Measurements from ENCODE around the gene TENM4. TPM values are rescaled to one million over a fixed set of nuclear protein-coding genes. Genes with fewer than 3 reads are reported as not detected.
"Not testable (repeated sequence)": the region's sequence is repeated elsewhere in the genome, so short reads cannot be mapped to it uniquely, and the experiment has no call there.

The TENM4 gene
- total RNA-seq, 1 donor from 2014 or later: 112 TPM

DNA sequence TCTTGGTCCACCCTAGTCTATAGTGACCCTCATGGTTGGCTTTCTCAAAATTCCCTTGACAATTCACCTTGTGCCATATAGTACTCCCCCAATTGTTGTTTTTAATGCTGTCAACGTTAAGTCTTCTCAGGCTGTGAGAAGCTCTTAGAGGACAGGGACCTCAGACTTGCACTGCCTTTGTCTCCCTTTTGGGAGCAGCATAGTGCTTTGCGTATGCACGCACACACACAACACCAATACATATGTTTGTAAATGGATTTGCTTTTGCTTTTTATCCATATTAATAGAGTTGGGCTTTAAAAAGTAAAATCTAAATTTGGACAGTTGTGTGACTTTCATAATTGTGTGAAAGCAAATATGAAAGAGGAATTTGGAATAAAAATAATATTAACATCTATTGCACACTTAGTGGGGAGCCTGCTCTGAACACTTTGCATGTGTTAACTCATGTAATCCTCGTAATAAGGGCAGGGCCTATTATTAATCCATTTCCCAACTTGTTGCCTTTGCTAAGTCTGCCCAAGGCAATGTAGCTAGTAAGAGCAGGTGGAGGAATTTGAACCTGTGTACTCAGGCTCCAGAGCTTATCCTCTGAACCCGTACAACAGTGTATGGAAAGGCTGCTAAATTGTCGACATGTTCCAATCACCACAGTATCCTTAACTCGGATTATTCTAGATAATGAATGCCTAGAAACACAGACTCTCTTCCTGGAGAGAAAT lies 608.4 kb downstream of the TENM4 start:
- DNase-seq: no peak

DNA sequence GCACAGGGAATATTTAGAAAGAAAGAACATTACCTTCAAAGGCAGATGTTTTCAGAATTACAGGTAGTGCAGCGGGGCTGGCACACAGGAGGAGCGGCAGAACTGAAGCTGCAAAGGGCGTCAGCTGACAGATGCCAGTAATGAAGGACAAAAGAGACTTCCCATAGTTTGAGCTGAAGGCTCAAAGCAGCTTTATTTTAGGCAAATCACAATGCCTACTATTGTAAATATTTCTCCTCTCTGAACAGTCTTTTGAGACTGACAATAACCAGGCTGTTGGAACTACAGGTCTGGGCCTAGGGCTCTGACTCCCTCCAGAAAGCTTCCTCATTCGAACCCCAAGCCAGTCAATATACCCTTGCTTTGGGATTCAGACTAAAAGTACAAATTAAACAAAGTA lies 609.3 kb downstream of the TENM4 start:
- no peak for DNase-seq

DNA sequence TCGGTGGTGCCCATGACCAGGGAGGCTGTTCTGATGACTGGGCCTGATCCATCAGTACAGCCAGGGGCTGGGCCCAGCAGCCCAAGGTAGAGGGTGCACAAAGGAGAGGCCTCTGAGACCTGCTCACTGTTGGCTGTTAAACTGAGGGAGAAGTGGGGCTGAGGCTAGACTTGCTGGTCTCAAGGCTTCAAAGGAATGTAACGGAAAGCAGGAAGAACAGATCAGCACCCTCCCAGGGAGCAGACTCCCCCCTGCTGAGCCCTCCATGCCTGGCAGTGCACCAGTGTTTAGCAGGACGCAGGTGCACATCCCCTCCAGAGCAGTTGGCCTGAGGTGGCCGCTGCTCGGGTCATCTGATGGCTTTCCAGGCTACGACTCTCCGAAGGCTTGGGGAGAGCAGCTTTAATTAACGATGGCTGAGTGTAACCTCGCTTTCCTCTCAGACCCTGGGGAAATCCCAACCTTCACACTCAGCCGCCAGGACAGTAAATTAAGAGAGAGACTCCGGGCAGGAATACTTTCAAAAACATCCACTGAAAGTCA lies 610.5 kb downstream of the TENM4 start:
- DNase-seq: no peak

DNA sequence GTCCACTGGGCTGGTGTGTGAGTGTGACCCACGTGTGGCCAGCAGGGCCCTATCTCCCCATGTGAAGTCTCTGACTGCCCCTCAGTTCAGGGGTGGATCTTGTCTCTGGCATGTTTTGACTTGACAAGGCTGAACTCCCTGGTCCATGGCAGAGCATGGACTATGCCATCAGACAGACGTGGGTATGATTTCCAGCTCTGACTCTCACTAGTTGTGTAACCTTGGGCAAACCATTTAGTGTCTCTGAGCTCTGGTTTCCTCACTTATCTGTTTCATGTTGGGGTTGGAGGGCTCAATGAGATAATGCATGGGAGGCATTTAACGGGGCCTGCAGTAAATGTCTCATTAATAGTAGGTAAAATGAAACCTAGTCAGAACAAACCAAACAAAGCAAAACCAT lies 611.7 kb downstream of the TENM4 start:
- no peak for DNase-seq

DNA sequence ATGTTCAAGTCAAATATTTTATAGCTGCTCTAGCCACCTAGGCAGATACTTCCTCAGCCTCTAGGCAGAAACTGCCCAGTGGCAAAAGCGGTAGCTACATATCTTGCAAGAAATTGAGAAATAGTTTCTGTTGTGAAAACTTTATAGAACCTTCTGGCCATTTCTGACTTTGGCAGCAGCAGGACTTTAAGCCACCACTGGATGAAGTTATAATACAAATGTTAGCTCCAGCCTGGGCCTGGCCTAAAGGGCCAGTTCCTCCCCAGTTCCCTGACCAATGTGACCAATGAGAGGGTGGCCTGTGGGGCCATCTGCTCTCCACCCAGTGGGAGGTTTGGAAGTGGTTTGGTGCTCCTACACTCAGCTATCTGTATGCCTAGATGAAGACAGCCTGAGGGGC lies 612.2 kb downstream of the TENM4 start:
- DNase-seq: no peak

DNA sequence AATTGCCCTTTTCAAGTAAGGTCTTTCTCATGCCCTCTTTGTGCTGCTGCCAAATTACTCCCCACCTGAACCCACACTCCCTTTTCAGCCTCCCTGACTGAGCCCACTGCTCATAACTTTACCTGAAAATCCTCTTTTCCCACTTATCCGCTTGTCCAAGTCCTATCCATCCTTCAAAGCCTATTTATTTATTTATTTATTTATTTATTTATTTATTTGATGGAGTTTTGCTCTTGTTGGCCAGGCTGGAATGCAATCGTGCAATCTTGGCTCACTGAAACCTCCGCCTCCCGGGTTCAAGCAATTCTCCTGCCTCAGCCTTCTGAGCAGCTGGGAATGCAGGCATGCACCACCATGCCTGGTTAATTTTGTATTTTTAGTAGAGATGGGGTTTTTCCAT lies 613.5 kb downstream of the TENM4 start:
- not testable (repeated sequence) for DNase-seq

DNA sequence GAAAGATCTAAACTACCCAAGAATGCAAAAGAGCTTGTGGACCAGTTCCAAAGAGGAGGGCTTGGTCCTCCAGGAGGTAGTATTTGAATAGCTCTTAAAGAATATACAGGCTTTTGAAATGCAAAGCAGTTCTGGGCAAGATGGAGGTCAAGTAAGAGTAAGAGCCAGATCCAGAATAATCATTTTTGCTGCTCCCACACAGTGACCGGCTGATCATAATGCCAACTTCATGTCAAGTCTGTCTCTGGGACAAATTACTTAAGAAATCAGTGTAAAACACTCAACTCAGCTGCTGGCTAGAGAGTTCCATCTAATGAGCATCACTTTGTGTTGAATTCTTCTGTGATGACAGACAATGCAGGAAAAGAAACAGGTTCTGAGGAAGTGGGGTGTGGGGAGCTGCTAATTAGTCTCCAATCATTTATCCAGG lies 615.2 kb downstream of the TENM4 start:
- no peak for DNase-seq

DNA sequence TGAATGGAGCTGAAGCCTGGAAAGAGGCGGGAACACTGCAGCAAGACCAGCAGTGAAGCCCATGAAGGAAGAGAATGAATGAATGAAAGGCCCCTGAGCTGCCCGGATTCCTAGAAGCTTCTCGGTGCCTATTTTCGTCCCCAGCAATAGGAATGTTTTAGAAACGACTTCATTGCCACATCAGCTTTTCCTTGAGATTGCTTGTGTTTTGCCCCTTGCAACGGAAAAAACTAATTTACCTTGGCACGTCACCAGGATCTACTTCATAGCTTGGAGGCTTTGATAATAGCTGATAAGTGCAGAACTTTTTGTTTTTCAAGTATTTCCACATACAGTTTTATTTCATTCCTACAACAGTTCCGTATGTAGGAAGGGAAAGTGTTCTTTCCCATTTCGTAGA lies 617.2 kb downstream of the TENM4 start:
- no peak for DNase-seq

DNA sequence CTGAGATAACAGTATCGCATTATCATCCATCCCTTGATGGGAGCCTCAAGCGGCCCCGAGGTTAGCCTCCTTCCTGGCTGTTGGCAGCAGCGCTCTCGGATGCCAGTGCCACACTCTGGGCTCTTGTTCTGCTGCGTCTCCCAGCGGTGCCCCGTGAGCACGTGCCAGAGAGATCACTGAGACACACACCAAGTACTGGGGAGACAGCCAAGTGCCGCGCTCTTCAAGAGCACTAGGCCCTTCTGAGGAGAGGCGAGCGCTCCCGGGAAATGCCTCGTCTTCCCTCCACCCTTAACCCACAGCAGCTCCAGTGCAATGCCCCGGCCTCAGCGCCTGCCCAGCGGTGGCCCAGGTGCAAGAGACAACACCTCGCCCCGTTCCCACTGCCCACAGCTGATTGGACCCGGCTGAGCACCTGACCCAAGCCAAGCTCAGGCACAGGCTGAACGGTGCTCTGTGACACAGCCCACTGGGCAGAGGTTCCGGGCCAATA lies 617.9 kb downstream of the TENM4 start:
- no peak for DNase-seq

DNA sequence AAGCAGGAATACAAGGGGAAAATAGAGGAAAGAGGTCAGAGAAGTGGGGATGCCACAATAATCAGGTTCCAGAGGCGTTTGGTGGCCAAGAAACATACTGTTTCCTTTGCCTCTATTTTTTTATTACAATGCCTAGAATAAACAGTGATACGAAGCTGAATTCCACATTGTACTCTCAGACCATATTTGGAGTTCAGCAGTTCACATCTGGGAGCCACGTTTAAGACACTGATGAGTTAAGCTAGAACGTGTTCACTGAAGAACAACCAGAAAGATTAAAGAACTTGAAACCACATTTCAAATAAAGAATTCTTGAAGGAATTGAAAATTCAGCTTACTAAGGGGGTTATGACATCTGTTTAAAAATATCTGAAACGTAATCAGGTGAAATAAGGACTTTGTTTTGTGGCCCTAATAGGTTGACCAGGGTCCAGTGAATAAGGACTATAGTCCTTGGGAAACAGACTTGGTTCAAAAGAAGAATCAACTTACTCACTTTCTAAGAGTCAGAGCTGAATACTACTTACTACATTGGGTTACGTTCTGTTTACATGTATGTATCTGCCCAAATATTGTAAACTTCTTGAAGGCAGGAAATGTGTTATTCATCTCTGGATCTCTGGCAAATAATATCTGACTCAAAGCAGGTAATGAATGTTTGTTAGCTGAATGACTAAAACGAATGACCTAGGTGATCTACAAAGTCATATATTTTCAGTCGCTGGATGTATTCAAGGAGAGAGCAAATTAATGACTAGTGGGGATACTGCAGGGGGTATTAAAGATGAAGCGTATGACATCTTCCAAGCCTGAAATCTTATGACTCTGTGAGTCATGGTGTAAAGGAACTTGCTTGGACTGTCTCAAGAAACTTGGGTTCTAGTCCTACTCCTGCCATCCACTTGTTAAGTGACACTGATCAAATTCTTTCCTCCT lies 619.2 kb downstream of the TENM4 start:
- no peak for DNase-seq

DNA sequence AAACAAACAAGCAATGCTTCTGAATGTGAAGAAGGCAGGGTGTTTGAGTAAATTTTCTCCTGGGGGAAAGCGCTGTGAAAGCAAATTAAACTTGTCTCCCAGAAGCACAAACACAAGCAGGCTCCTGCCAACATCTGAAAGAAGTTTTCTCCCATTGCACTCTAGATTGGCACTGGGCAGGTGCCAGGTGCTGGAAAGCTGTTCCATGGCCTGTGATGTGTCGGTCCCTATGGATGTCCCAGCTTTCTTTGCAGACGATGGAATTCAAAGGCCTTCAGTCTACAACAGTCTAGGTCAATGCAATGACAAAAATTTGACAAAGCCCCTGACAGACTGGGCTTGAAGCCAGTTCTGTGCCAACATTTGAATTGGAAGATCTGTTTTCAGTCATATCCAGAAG lies 620.1 kb downstream of the TENM4 start:
- DNase-seq: no peak

DNA sequence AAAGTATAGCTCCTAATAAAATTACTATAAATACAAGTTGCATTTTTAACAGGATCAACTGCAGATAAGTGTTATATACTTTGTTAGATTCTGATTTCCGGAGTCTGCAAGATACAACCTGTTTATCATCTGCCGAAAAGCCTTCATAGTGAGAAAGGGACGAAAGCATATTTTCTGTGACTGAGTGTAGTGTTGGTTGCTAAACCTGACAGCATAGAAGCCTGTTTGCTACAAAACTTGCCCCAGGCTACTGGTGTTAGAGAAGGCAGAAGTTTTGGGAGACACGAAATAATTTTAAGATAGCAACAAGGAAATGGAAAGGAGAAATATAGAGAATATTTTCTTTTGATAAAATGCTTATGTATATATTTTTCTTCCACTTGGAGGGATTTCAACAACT lies 622.6 kb downstream of the TENM4 start:
- DNase-seq: no peak

DNA sequence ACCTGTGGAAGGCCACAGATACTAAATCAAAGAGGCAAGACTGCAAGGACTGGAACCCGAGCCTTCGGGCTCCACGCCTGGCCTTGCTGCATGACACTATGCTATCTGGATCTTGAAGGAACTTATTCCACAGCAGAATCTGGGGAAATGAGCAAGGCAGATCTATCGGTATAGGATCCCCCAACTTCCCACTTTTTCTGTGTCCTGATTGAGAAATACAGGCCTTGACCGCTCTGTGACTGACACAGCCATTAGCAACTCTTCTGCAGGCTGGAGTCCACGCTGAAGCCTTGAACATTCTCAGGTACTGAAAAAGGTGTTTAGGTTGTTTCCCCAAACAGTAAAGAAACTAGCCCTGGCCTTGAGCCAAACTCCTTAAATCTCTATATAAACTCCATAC lies 625.0 kb downstream of the TENM4 start:
- no peak for DNase-seq

DNA sequence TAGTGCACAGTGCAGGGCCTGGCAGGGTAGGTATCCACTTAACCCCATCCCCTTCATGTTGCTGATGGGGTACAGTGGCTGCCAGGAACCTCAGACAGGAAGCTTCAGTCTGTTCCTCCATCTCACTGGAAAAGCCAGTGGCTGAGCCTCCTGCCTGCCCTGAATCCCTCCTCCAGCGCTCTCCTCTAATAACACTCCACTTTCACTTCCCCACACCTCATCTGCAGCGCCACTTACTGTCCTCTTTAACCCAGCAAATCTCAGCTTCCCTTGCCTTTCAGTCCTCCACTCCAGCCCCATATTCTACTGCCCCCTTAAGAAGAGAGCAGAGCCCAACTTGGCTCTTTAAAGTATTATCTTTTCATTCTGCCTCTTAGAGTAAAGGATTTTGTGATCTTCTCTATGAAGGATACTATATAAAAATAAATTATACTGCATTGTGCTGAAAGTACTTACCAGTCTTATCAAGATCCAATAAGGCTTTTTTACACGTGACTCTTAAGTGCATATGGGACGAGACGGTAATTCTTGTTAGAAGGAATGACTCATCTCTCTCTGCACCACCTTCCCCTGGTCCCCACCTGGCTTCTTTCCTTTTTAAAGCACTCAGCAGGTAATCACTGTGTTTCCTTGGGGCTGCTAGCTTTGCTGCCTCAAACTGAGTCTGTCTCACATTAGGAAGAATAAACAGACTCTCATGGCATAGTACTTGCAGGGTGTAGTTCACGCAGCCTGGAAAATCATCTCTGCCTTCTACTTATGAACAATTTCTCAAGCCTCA lies 628.1 kb downstream of the TENM4 start:
- DNase-seq: no peak

DNA sequence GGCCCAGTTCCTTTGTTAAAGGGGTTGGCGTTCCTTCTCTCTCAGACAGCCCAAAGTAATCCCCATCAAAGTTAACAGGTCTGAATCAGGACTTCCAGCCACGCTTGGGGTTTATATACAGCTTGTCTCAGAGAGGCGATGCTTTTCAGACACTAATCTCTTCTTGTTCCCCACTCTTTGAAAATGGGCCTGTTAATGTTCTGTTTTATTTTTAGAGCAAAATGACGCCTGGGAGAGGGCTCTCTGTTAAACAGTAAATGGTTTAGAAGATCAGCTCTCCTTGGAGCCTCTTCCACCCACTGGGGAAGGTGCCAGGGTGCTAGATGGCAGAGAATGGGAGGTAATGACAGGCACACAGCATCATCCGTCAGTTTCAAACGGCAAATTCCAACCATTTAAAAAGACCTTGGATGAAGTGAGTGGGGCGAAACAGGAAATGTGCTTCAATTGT lies 630.2 kb downstream of the TENM4 start:
- no peak for DNase-seq

DNA sequence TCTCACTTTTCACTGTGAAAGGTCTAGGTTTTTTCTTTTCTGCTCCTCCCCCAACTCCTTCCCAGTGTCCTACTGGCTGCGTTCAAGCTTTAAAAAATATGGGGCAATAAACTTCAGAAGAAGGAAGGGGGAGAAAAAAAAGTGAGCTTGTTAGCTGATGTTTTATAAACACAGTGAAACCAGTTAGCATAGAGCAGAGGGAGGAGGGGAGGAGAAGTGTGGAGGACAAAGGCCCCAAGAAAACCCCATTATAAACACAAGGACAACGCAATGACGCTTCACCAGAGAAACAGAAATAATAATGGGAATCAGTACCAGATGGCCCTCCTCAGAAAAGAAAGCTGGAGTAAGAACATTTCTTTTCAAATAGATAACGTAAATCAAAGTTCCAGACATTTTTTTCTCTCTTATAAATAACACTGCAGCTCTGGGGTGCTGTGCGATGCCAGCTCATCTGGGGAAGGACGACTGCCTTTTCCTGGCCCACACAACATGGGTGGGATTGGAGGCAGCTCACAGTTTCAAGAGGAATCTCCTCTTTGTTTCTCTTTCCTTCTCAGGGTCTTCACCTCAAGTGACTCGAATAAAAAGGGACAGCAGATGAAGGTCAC lies 630.8 kb downstream of the TENM4 start:
- DNase-seq: no peak

DNA sequence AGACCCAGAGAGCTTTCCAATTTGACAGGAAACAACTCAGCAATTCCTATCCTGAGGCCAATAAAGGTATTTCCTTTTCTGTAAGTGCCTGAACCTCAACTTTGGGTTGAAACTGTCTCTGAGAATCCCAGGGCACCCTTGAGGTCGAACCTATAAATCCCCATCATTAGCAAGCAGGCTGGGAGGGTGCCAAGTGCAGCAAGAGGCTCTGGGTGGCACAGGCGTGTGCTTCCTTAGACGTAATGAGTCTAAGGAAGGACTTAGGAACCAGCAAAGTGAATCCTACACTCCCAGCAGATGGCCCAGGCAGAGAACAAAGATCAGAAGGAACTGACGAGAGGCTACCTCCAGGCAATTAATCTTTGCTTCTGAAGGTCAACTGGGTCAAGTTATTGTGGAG lies 631.9 kb downstream of the TENM4 start:
- no peak for DNase-seq

DNA sequence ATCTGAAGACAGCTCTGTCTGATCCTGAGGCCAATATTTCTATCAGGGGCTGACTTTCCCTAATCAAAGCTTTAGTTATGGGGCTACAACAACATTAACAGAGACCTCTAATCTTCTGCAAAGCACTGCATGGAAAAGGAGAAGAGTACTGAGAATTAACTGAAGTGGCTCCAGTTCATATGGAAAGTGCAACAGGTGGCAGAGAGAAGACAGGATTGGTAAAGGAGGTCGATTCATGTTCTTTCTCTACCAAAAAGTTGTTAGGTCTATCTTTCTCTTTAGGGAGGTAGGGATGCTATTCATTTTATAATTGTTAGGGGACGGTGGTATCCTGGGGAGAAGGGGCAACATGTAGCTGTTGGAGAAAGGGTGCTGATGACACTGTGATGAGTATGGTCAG lies 633.5 kb downstream of the TENM4 start:
- DNase-seq: no peak

DNA sequence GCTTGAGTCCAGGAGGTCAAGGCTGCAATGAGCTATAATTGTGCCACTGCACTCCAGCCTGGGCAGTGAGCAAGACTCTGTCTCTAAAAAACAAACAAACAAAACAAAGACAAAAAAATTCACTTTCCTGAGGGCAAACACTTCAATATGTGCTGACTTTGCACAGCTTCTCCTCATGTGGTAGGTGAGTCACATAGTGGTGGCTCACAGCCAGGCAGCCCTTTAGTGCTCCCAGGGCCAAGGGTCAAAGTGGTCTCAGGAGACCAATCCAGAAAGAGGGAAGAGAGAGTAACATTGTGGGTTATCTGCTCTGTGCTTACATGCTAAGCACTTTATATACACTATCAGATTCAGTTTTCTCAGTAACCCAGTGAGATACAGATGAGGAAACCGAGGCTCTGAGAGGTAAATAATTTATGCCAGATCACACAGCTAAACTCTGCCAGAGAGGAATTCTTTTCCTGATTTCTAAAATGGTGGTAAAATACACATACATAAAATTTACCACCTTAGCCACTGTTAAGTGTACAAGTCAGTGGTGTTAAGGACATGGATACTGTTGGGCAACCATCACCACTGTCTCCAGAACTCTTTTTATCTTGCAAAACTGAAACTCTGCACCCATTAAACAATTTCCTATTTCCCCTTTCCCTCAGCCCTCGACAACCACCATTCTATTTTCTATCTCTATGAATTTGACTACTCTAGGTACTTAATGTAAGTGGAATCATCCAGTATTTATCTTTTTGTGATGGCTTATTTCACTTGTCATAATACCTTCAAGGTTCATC lies 634.4 kb downstream of the TENM4 start:
- no peak for DNase-seq

DNA sequence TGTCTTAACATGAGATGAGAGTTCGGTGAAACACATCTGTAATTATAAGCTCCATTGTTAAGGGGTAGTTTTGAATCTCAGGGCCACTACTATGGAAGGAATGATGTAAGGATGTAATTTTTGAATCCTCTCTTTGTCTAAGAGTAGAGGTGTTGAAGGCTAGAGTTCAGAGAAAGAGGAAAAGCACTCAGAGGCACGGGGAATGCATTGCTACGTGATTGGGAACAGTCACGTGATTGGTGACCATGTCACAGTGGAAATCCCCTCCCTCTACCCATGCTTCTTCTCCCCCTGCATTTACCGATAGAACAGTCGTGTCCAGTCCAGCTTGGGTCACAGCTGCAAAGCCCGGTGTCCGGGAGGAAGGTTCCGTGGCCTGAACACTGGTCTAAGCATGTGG lies 635.8 kb downstream of the TENM4 start:
- DNase-seq: no peak

DNA sequence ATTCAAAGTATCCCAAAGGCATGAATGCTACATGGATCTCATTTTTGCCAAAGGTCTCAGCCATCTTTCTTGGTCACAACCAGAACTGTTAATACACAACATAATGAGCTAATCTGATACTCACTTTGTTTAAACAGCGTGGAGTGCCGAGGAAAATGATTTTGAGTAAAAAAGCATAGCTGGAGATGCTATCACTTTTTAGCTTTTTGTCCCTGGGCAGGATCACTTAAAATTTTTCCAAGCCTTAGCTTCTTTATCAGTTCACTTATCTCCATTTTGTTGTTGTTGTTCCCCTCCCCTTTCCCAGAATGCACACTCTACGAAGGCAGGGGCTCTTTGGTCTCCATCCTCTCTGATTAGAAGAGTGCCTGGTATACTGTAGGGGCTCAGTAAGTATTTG lies 636.8 kb downstream of the TENM4 start:
- DNase-seq: no peak

All from occipital lobe (tissue), 2 donors.